CD4-positive, CD25-positive, alpha-beta regulatory T cell (primary cell): Measurements from ENCODE around the gene DHRS13. TPM values are rescaled to one million over a fixed set of nuclear protein-coding genes. Genes with fewer than 3 reads are reported as not detected.
A peak's percentile ranks its signal among the peaks of the same experiment; 100 is the strongest.
"Not testable (repeated sequence)": the region's sequence is repeated elsewhere in the genome, so short reads cannot be mapped to it uniquely, and the experiment has no call there.

ENCODE experiments used
- ATAC-seq, 2 donors: fragments of 150-1000 bp; cut with Tn5 transposase; one replicate each; pipeline ENCODE4 v1.10.0; 2021; ENCODE audit warnings: low read depth in 2 of 2, moderate number of reproducible peaks in 2 of 2, moderate library complexity in 1 of 2
- DNase-seq, 3 donors: peaks; one replicate each; pipeline versions ENCODE4 v3.0.0 to v3.0.0-alpha.2; 2012 to 2022; ENCODE audit warnings: mixed read lengths in 1 of 3
- H3K27ac ChIP-seq: one replicate; pipeline ENCODE4 v1.7.0; 2013; ENCODE audit warnings: mild to moderate bottlenecking, low read length; ENCODE audit not compliant: insufficient read depth, poor library complexity, severe bottlenecking
- H3K27me3 ChIP-seq: one replicate; pipeline ENCODE4 v1.7.0; 2013; ENCODE audit warnings: low read length; ENCODE audit not compliant: control insufficient read depth, insufficient read depth
- H3K36me3 ChIP-seq: one replicate; pipeline ENCODE4 v1.7.0; 2013; ENCODE audit warnings: mild to moderate bottlenecking, low read length, moderate library complexity; ENCODE audit not compliant: control insufficient read depth, insufficient read depth
- H3K4me1 ChIP-seq: 2 replicates; pipeline ENCODE4 v1.7.0; 2013; ENCODE audit warnings: mild to moderate bottlenecking, low read length; ENCODE audit not compliant: insufficient read depth, control insufficient read depth, poor library complexity, severe bottlenecking
- H3K4me3 ChIP-seq: one replicate; pipeline ENCODE4 v1.7.0; 2013; ENCODE audit warnings: low read depth, mild to moderate bottlenecking, low read length, moderate library complexity
- H3K9me3 ChIP-seq, 2 experiments: 1 replicate in 1 of 2; 2 replicates in 1 of 2; pipeline ENCODE4 v1.7.0; 2013; ENCODE audit warnings: low read length in 2 of 2, mild to moderate bottlenecking in 1 of 2, moderate library complexity in 1 of 2; ENCODE audit not compliant: control insufficient read depth in 2 of 2
- H3K27ac Mint-ChIP-seq, 3 donors: one replicate each; pipeline ENCODE4 v1.8.0; 2020 to 2022; ENCODE audit warnings: mild to moderate bottlenecking in 3 of 3, mixed read lengths in 3 of 3, moderate library complexity in 2 of 3
- H3K27me3 Mint-ChIP-seq: one replicate; pipeline ENCODE4 v1.8.0; 2022; ENCODE audit warnings: mild to moderate bottlenecking, mixed read lengths
- H3K36me3 Mint-ChIP-seq: one replicate; pipeline ENCODE4 v1.8.0; 2020; ENCODE audit warnings: mixed read lengths
- H3K4me1 Mint-ChIP-seq, 4 donors: one replicate each; pipeline ENCODE4 v1.8.0; 2020 to 2022; ENCODE audit warnings: mixed read lengths in 4 of 4, mild to moderate bottlenecking in 1 of 4
- H3K4me3 Mint-ChIP-seq, 4 donors: one replicate each; pipeline ENCODE4 v1.8.0; 2020 to 2022; ENCODE audit warnings: mild to moderate bottlenecking in 4 of 4, mixed read lengths in 4 of 4, moderate library complexity in 3 of 4
- H3K9me3 Mint-ChIP-seq, 7 donors: one replicate each; pipeline ENCODE4 v1.8.0; 2020 to 2022; ENCODE audit warnings: mixed read lengths in 7 of 7, mild to moderate bottlenecking in 3 of 7, moderate library complexity in 2 of 7
- polyA plus RNA-seq, 4 donors: library from polyadenylated mRNA; unstranded; fragments of 300-500 nt; fragmentation: Illumina TruSeq; gene quantifications; one replicate each; pipeline ENCODE4 v1.2.3, GENCODE V29; 2021
- total RNA-seq: library from RNA; stranded (reverse); gene quantifications from one replicate; pipeline ENCODE4 v1.2.3, GENCODE V29; 2022

DHRS13 gene
- total and polyA plus RNA-seq, 5 donors from 2014 or later = 15.0 to 21.1 (median 18.8) TPM

GRCh38 chr17:28907709-28908475 lies 5.0 kb upstream of the DHRS13 start:
- ATAC-seq = no peak
- Histone ChIP-seq H3K4me3 (no peak overlapping the region), H3K27me3 (no peaks in the 10 kb centered on the region), H3K9me3 (no peaks in the 10 kb centered on the region), H3K27ac (no peak overlapping the region), H3K4me1 (no peaks in the 10 kb centered on the region), H3K36me3 (peaks cover 71% of the 10 kb centered on the region)
- DNase-seq = no peak
- no peaks in the 10 kb centered on the region for H3K27me3 Mint-ChIP-seq
- H3K27ac Mint-ChIP-seq = peak overlapping the region in 2 of 3 donors; percentile 53 to 60
- no peaks in the 10 kb centered on the region for H3K9me3 Mint-ChIP-seq
- H3K36me3 Mint-ChIP-seq = peaks cover 48% of the 10 kb centered on the region
- peaks cover 0 to 9% (median 4%) of the 10 kb centered on the region in 4 donors for H3K4me1 Mint-ChIP-seq
- H3K4me3 Mint-ChIP-seq = peak overlapping the region in 1 of 4 donors; percentile 86

GRCh38 chr17:28906706-28907438 lies 4.0 kb upstream of the DHRS13 start:
- Histone ChIP-seq H3K36me3 (peaks cover 61% of the 10 kb centered on the region), H3K27ac (no peak overlapping the region), H3K4me1 (peaks cover 5% of the 10 kb centered on the region), H3K4me3 (no peak overlapping the region), H3K9me3 (no peaks in the 10 kb centered on the region), H3K27me3 (no peaks in the 10 kb centered on the region)
- peak overlapping the region in 2 of 3 donors; percentile 1 to 58 for H3K27ac Mint-ChIP-seq
- DNase-seq (no peak), ATAC-seq (no peak)
- H3K27me3 Mint-ChIP-seq = peaks cover 3% of the 10 kb centered on the region
- peaks cover 0 to 14% (median 8%) of the 10 kb centered on the region in 4 donors for H3K4me1 Mint-ChIP-seq
- no peak overlapping the region for H3K4me3 Mint-ChIP-seq
- no peaks in the 10 kb centered on the region for H3K9me3 Mint-ChIP-seq
- peaks cover 41% of the 10 kb centered on the region for H3K36me3 Mint-ChIP-seq

- H3K4me3 ChIP-seq = no peak overlapping the region
- peaks cover 4% of the 10 kb centered on the region for H3K27me3 Mint-ChIP-seq
- no peak overlapping the region for H3K27ac ChIP-seq
- peak overlapping the region in 2 of 3 donors; percentile 1 to 58 for H3K27ac Mint-ChIP-seq
- no peak overlapping the region for H3K4me3 Mint-ChIP-seq
- no peaks in the 10 kb centered on the region for H3K27me3 ChIP-seq
- H3K36me3 Mint-ChIP-seq = peaks cover 39% of the 10 kb centered on the region
- H3K4me1 ChIP-seq = peaks cover 11% of the 10 kb centered on the region
- peaks cover 55% of the 10 kb centered on the region for H3K36me3 ChIP-seq
- H3K9me3 ChIP-seq = no peaks in the 10 kb centered on the region
- H3K4me1 Mint-ChIP-seq = peaks cover 0 to 20% (median 12%) of the 10 kb centered on the region in 4 donors
- ATAC-seq = no peak
- H3K9me3 Mint-ChIP-seq = no peaks in the 10 kb centered on the region
- DNase-seq = no peak
Measured at GRCh38 chr17:28906276-28906675, 3.4 kb upstream of the DHRS13 start.

GRCh38 chr17:28904800-28905199 lies 1.9 kb upstream of the DHRS13 start:
- no peaks in the 10 kb centered on the region for H3K27me3 ChIP-seq
- no peaks in the 10 kb centered on the region for H3K9me3 ChIP-seq
- Mint-ChIP-seq H3K27ac (peak overlapping the region; percentile 4 to 83 (median 29)), H3K4me3 (peak overlapping the region in 1 of 4 donors; percentile 16), H3K36me3 (peaks cover 32% of the 10 kb centered on the region), H3K27me3 (peaks cover 4% of the 10 kb centered on the region), H3K9me3 (no peaks in the 10 kb centered on the region), H3K4me1 (peaks cover 0 to 29% (median 19%) of the 10 kb centered on the region in 4 donors)
- no peak for DNase-seq
- peaks cover 40% of the 10 kb centered on the region for H3K36me3 ChIP-seq
- no peak overlapping the region for H3K4me3 ChIP-seq
- H3K27ac ChIP-seq = no peak overlapping the region
- peaks cover 20% of the 10 kb centered on the region for H3K4me1 ChIP-seq
- no peak for ATAC-seq

GRCh38 chr17:28903546-28903841 lies 615 bp upstream of the DHRS13 start:
- H3K9me3 ChIP-seq, ATAC-seq, H3K27me3 ChIP-seq, H3K9me3 Mint-ChIP-seq, H3K27me3 Mint-ChIP-seq, DNase-seq: not testable (repeated sequence)
- H3K4me3 ChIP-seq = peak overlapping the region; percentile 37
- H3K36me3 ChIP-seq = peaks cover 29% of the 10 kb centered on the region
- H3K27ac ChIP-seq = peak overlapping the region; percentile 67
- Mint-ChIP-seq H3K4me3 (peak overlapping the region; percentile 35 to 91 (median 83)), H3K4me1 (peaks cover 6 to 40% (median 26%) of the 10 kb centered on the region in 4 donors), H3K27ac (peak overlapping the region; percentile 83 to 89 (median 88)), H3K36me3 (peaks cover 30% of the 10 kb centered on the region)
- H3K4me1 ChIP-seq = peaks cover 23% of the 10 kb centered on the region

- Mint-ChIP-seq H3K4me1 (peaks cover 6 to 48% (median 30%) of the 10 kb centered on the region in 4 donors), H3K36me3 (peaks cover 23% of the 10 kb centered on the region), H3K27me3 (peaks cover 4% of the 10 kb centered on the region), H3K27ac (peak overlapping the region; percentile 91 to 98 (median 91)), H3K9me3 (no peaks in the 10 kb centered on the region), H3K4me3 (peak overlapping the region; percentile 90 to 98 (median 91))
- no peaks in the 10 kb centered on the region for H3K27me3 ChIP-seq
- ATAC-seq (peak; percentile 19 to 29), DNase-seq (peak; percentile 30 to 69 (median 52))
- H3K9me3 ChIP-seq = no peaks in the 10 kb centered on the region
- peak overlapping the region; percentile 91 for H3K4me3 ChIP-seq
- H3K36me3 ChIP-seq = peaks cover 15% of the 10 kb centered on the region
- H3K4me1 ChIP-seq = peaks cover 32% of the 10 kb centered on the region
- H3K27ac ChIP-seq = peak overlapping the region; percentile 85
Measured at GRCh38 chr17:28901866-28902818, 737 bp downstream of the DHRS13 start.
